Breast epithelium (tissue), 4 donors: Measurements from ENCODE around the gene TMEM35A. TPM values are rescaled to one million over a fixed set of nuclear protein-coding genes. Genes with fewer than 3 reads are reported as not detected.

ENCODE experiments used
- DNase-seq, 2 donors: peaks; one replicate each; pipeline ENCODE4 v3.0.0-alpha.2; 2019; ENCODE audit warnings: low spot score in 2 of 2
- H3K27ac ChIP-seq, 2 donors: fragments of 200-600 bp; sonication (generic) in 1 of 2; one replicate each; pipeline ENCODE4 v1.5.1; 2016 to 2019; ENCODE audit warnings: mild to moderate bottlenecking in 1 of 2
- H3K27me3 ChIP-seq, 2 donors: fragments of 200-600 bp; sonication (generic) in 1 of 2; one replicate each; pipeline versions ENCODE4 v1.5.1 to v1.6.0; 2017 to 2019; ENCODE audit warnings: control low read depth in 1 of 2, mild to moderate bottlenecking in 1 of 2
- H3K36me3 ChIP-seq: fragments of 200-600 bp; one replicate; pipeline ENCODE4 v1.5.1; 2019
- H3K4me1 ChIP-seq, 2 donors: fragments of 200-600 bp; sonication (generic); one replicate each; pipeline ENCODE4 v1.5.1; 2016 to 2019; ENCODE audit warnings: control low read depth in 1 of 2
- H3K4me3 ChIP-seq, 3 donors: fragments of 200-600 bp; sonication (generic); 1 replicate in 2 of 3; 2 replicates in 1 of 3; pipeline ENCODE4 v1.5.1; 2016 to 2019; ENCODE audit warnings: mild to moderate bottlenecking in 3 of 3, moderate library complexity in 2 of 3
- H3K9me3 ChIP-seq, 2 donors: fragments of 200-600 bp; sonication (generic) in 1 of 2; one replicate each; pipeline ENCODE4 v1.5.1; 2016 to 2019; ENCODE audit warnings: control low read depth in 1 of 2
- POLR2A ChIP-seq: fragments of 450-650 bp; IDR thresholded peaks from one replicate; pipeline ENCODE4 v1.6.1; 2016; ENCODE audit warnings: antibody characterized with exemption, mild to moderate bottlenecking, moderate library complexity
- POLR2AphosphoS5 ChIP-seq, 3 donors: sonication (generic); formaldehyde crosslinking; IDR thresholded peaks; one replicate each; pipeline ENCODE4 v1.6.1; 2017; ENCODE audit warnings: antibody characterized with exemption in 3 of 3
- intact Hi-C: fragments of 100-400 bp; cut with DNase I; formaldehyde crosslinking; loops from one replicate; pipeline ENCODE4 v1.15.1; 2023; ENCODE audit warnings: low total_unique reads
- total RNA-seq, 3 donors: library from RNA; depleted of rRNA; stranded (reverse); fragments of >200 nt; gene quantifications; one replicate each; pipeline ENCODE4 v1.1.0, GENCODE V29; 2016
- TF ChIP-seq, protein P1 (sequence below), 3 donors: fragments of 450-650 bp; IDR thresholded peaks; one replicate each; pipeline ENCODE4 v1.5.1; 2016 to 2017; ENCODE audit warnings: antibody characterized with exemption in 3 of 3, mild to moderate bottlenecking in 3 of 3, moderate library complexity in 3 of 3

Gene TMEM35A
- total RNA-seq, 3 donors from 2014 or later, result 0.15 to 2.1 (median 0.33) TPM

DNA sequence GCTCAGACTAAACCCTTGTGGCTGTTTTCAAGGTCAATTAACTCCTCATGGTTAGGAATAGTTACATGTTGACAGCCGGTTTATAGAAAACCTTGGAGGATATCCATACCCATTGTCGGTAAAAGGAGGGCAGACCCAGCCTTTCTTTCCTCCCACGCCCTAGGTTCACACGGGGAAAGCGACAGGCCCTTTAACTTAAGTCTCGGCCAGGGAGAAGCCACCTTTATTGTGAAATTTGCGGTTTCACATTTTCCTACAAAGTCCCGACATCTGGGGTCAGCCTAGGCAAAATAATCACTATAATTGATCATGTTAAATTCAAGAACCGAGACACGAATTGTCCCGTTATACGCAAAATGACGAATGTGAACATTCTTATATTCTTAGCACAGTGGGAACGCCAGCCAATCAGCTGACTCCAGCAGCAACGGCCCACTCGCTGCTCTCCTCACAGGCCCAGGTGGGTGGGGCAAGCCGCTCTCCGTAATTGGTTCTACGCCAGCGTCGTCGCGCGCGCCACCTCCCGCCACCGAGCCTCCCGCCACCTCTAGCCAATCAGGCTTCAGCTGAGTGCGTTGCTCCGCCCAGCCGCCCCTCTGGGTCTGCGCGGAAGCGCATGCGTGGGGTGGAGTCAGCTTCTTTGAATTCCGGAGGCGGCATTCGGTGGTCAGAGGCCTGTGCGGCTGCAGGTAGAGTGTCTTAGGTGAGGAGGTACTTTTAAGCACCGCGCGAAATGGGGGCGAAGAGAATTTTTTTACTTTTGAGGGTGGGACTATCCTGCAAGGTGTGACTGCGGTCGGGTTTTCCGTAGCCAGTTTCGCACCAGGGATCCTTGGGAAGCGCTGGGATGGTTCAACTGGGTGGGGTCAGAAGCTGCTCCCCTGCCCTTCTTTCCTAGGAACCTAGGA is 19.1 kb downstream of the TMEM35A start, which contains the start of gene CENPI:
CENPI (plus strand) TSS at position 659 of the 908 bp plus-strand sequence. CDS start 2,867 bp downstream, outside the sequence.
- DNase-seq, result peak; percentile 89 to 91
- H3K27ac ChIP-seq, result peak within 1 kb of the TSS; percentile 29 to 70
- no peaks in the 10 kb centered on the region for H3K4me1 ChIP-seq
- intact Hi-C loops, result no loop called here
- no peaks in the 10 kb centered on the region for H3K36me3 ChIP-seq
- no peaks in the 10 kb centered on the region for H3K9me3 ChIP-seq
- peak in 1 of 3 donors; percentile 51 for TF ChIP-seq POLR2AphosphoS5 (IDR thresholded peaks at IDR 0.05)
- no peak for TF ChIP-seq POLR2A
- TF ChIP-seq, protein P1, sequence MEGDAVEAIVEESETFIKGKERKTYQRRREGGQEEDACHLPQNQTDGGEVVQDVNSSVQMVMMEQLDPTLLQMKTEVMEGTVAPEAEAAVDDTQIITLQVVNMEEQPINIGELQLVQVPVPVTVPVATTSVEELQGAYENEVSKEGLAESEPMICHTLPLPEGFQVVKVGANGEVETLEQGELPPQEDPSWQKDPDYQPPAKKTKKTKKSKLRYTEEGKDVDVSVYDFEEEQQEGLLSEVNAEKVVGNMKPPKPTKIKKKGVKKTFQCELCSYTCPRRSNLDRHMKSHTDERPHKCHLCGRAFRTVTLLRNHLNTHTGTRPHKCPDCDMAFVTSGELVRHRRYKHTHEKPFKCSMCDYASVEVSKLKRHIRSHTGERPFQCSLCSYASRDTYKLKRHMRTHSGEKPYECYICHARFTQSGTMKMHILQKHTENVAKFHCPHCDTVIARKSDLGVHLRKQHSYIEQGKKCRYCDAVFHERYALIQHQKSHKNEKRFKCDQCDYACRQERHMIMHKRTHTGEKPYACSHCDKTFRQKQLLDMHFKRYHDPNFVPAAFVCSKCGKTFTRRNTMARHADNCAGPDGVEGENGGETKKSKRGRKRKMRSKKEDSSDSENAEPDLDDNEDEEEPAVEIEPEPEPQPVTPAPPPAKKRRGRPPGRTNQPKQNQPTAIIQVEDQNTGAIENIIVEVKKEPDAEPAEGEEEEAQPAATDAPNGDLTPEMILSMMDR (IDR thresholded peaks at IDR 0.05), result no peak
- H3K4me3 ChIP-seq, result peak within 1 kb of the TSS; percentile 35 to 51 (median 43)
- peaks cover 0 to 19% of the 10 kb centered on the region in 2 donors for H3K27me3 ChIP-seq

DNA sequence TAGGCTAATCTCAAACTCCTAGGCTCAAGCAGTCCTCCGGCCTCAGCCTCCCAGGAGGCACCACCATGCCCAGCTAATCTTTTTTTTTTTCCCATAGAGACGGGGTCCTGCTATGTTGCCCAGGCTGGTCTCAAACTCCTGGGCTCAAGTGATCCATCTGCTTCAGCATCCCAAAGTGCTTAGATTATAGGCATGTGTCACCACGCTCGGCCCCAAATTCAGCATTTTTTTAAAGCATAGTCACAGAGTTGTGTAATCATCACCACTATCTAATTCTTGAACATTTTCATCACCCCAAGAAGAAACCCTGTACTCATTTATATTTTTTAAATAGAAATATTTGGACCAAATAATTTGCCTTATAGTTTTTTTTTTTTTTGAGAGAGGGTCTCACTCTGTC is 29.6 kb downstream of the TMEM35A start:
- Histone ChIP-seq H3K36me3 (no peaks in the 10 kb centered on the region), H3K27ac (no peak overlapping the region), H3K9me3 (no peaks in the 10 kb centered on the region), H3K4me1 (no peaks in the 10 kb centered on the region), H3K27me3 (peaks cover 0 to 7% of the 10 kb centered on the region in 2 donors), H3K4me3 (no peak overlapping the region)
- DNase-seq, result no peak
- intact Hi-C loops, result no loop called here
- TF ChIP-seq POLR2A (no peak), POLR2AphosphoS5 (IDR thresholded peaks at IDR 0.05) (no peak)
- TF ChIP-seq, protein P1 (IDR thresholded peaks at IDR 0.05), result no peak

DNA sequence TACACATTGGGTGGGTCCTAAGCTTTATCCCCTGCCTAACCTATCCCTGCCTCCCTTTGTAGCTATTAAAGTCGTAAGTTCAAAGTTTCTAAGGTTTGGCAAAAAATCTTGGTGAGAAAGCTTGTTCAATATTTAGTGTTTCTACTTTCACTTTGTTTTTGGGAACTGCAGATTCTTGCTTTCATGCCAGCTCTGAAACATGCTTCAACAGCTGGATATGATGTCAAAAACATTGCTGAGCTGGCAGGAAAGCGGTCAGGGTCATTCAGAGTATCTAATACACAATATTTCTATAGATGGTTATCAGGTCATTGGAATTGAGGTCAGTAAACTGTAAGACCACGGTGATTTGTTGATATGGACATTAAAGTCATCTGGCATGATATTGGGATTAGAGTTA is 39.0 kb downstream of the TMEM35A start:
- no peak for DNase-seq
- Histone ChIP-seq H3K9me3 (no peaks in the 10 kb centered on the region), H3K27me3 (peaks cover 0 to 19% of the 10 kb centered on the region in 2 donors), H3K27ac (no peak overlapping the region), H3K4me1 (no peaks in the 10 kb centered on the region), H3K4me3 (no peak overlapping the region), H3K36me3 (no peaks in the 10 kb centered on the region)
- TF ChIP-seq POLR2AphosphoS5 (IDR thresholded peaks at IDR 0.05) (no peak), POLR2A (no peak)
- TF ChIP-seq, protein P1 (IDR thresholded peaks at IDR 0.05), result no peak
- intact Hi-C loops, result no loop called here

DNA sequence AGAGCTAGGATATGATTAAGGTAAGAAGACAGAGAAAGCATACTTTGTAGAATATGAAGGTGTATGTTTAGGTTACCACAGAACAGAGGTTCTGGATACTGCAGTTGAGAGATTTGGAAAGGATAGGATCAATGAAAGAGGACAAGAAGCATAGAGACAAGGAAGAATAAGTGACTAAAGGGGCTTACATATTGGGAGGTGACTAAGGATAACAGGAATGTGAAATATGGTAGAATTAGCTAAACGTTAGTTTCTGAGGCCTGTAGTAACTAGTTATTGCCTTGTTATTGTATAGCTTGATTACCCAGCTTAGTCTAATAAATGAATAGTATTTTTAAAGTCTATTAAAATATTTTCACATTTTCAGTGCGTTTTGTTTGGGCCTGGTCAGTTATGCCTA is 57.6 kb downstream of the TMEM35A start:
- Histone ChIP-seq H3K9me3 (no peaks in the 10 kb centered on the region), H3K4me1 (no peaks in the 10 kb centered on the region), H3K4me3 (no peak overlapping the region), H3K27ac (no peak overlapping the region), H3K27me3 (peaks cover 0 to 14% of the 10 kb centered on the region in 2 donors), H3K36me3 (no peaks in the 10 kb centered on the region)
- intact Hi-C loops, result no loop called here
- TF ChIP-seq, protein P1 (IDR thresholded peaks at IDR 0.05), result no peak
- no peak for TF ChIP-seq POLR2A
- no peak for TF ChIP-seq POLR2AphosphoS5 (IDR thresholded peaks at IDR 0.05)
- no peak for DNase-seq

Other genes with a start within 250 kb of the TMEM35A start
- gene NOX1, start 204.5 kb upstream of the TMEM35A start, total RNA-seq, result not detected
- under 1 TPM; 0.16 to 0.59 (median 0.33) TPM for gene XKRX, start 150.0 kb upstream of the TMEM35A start, total RNA-seq
- gene ARL13A, start 109.2 kb upstream of the TMEM35A start, total RNA-seq, result not detected
- 10 to 100 TPM; 15.2 to 23.6 (median 17.7) TPM for gene TRMT2B, start 26.8 kb upstream of the TMEM35A start, total RNA-seq
- 1 to 10 TPM in 1 of 3 donors, under 1 TPM in 2; 0.88 to 1.4 (median 0.98) TPM for gene CENPI, start 19.3 kb downstream of the TMEM35A start, total RNA-seq
- under 1 TPM; under 0.01 TPM for gene DRP2, start 140.9 kb downstream of the TMEM35A start, total RNA-seq
- gene TAF7L, start 212.5 kb downstream of the TMEM35A start, total RNA-seq, result under 1 TPM in 1 of 3 donors, not detected in 2; 0.32 TPM